Stimulated activated CD8-positive, alpha-beta memory T cell treated with anti-CD3 and anti-CD28 coated beads, Interleukin-15, amount 100 ng/mL, for 24 hours (primary cell): ENCODE data around the gene ULK4.
A peak's percentile ranks its signal among the peaks of the same experiment; 100 is the strongest.

ENCODE experiments used
- DNase-seq: peaks from one replicate; pipeline ENCODE4 v3.0.0-alpha.2; 2020; ENCODE audit warnings: low read depth

The ULK4 gene

GRCh38 chr3:41219424-41219823 lies 742.5 kb downstream of the ULK4 start:
- DNase-seq = no peak

GRCh38 chr3:41216993-41217392 lies 744.9 kb downstream of the ULK4 start:
- DNase-seq = no peak

DNA sequence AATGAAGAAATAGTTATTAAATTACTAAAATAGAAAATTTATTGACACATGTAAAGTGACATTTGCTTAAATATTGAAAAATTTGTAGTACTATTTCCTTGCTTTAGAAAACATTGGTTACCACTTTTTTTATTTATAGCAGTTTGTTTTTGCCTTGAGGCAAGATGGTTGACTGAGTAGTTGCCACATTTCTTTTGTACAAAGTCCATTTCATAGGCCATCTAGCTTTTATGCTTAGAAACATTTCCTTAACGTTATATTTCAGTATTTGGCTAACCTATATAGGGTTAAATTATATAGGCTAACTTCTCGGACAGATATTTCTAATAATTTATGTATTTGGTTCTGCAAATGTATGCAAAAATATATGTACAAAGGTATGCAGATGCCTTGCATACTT lies 745.5 kb downstream of the ULK4 start:
- no peak for DNase-seq

GRCh38 chr3:41213588-41213987 lies 748.3 kb downstream of the ULK4 start:
- DNase-seq = no peak

DNA sequence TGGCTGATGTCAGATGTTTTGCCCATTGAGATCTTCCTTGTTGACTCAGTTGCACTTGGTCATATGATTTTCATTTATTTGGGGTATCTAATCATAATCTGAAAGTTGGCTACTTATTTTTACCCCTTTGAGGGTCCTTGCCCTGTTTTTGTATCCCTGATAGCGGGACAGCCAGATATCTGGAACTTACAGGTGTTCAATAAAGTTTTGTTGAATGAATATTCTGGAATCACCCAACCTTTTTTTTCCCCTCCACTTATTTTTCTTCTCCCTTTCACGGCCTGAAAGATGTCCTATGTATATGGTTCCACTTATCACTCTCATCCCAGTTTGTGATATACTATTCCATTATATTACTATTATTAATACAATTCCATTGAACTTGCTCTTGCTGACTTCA lies 749.8 kb downstream of the ULK4 start:
- DNase-seq = no peak

- no peak for DNase-seq
Observed at GRCh38 chr3:41210966-41211365, 750.9 kb downstream of the ULK4 start.

- no peak for DNase-seq
Observed at GRCh38 chr3:41209646-41210045, 752.3 kb downstream of the ULK4 start.

GRCh38 chr3:41208507-41209220 lies 753.2 kb downstream of the ULK4 start:
- no peak for DNase-seq

DNA sequence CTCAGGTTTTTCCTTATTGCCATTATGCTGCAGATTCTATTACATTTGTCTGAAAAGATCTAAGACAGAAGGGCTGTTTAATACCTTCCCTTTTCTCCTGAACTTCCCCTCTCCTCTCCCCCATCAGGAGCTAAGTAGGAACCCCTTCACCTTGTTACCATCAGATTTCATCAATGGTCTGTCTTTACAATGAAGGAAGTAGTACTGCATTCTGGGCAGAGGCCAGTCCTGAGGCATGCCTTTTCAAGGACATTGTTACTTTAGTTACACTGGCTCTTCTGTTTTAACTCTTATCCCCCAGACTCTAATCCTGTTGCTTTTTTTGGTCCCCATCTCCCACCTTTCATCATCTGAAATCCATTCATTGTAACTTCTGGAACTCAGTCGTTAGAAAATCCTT lies 754.5 kb downstream of the ULK4 start:
- no peak for DNase-seq

DNA sequence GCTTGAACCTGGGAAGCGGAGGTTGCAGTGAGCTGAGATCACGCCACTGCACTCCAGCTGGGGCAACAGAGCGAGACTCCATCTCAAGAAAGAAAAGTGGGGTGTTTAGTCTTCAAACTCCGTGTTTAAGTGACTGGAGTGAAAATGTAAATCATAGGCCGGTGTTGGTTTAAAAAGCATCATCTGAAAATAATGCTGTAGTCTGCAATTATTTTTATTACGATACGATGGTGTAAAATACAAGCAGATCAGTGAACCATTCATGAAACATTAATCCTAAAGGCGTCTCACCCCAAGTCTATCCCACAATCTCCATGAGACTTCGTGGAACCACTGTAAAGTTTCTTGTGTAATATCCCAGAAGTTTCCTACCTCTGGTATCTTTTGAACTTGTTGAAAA lies 756.3 kb downstream of the ULK4 start:
- no peak for DNase-seq

GRCh38 chr3:41204369-41204768 lies 757.5 kb downstream of the ULK4 start:
- DNase-seq = no peak

- no peak for DNase-seq
Observed at GRCh38 chr3:41202834-41203345, 759.0 kb downstream of the ULK4 start.

- no peak for DNase-seq
Observed at GRCh38 chr3:41202075-41202833, 759.6 kb downstream of the ULK4 start.

- no peak for DNase-seq
Observed at GRCh38 chr3:41200669-41201021, 761.3 kb downstream of the ULK4 start.

- DNase-seq = no peak
Observed at GRCh38 chr3:41199866-41200668, 761.8 kb downstream of the ULK4 start.

- peak; percentile 82 for DNase-seq
Observed at GRCh38 chr3:41198950-41199865, 762.7 kb downstream of the ULK4 start, which contains the start of gene CTNNB1. Gene CTNNB1 (plus strand): TSS chr3:41199505. CDS start chr3:41224069, 24,564 bp downstream.

DNA sequence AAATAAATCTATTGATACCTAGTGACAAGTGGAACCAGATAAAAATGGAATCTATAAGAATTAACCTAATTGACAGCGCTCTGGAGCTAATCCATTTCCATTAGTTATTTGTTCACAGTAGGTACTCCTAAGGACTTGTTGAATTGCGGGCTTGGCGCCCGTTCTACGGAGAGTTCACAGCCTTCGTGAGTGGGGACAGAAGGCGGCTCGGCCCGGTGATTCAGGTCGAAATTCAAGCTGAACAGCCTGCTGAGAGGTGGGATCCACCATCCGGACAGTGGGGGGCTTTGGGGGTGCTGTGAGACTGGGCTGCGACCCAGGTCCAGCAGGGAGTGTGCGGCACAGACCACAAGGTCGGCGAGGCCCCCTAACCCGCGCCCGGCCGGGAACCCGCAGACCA lies 763.4 kb downstream of the ULK4 start:
- no peak for DNase-seq

DNA sequence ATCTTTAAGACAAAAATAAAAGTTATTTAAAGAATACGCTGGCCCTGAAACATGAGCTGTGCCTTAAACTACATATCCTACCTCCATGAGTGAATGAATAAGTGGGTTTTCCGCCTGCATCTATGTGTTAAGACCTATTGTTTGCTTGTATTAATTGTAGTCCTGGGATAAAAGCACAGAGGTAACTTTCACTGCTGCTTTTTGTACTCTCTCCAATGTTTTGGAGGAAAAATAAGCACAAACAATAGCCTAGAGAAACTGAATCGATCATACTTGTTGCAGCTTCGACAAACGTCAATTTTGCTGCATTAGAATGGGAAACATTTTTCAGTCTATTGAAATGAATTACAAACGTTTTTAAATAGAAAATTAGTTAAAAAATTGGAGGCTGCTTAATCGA lies 763.9 kb downstream of the ULK4 start:
- DNase-seq = no peak
